ENCODE measurements around the gene NRXN3. TPM values are rescaled to one million over a fixed set of nuclear protein-coding genes. Genes with fewer than 3 reads are reported as not detected.

Gene NRXN3
- total and polyA plus RNA-seq, 2 donors (not counting 1 experiment from before 2014, with no cell fraction given), result not detected

DNA sequence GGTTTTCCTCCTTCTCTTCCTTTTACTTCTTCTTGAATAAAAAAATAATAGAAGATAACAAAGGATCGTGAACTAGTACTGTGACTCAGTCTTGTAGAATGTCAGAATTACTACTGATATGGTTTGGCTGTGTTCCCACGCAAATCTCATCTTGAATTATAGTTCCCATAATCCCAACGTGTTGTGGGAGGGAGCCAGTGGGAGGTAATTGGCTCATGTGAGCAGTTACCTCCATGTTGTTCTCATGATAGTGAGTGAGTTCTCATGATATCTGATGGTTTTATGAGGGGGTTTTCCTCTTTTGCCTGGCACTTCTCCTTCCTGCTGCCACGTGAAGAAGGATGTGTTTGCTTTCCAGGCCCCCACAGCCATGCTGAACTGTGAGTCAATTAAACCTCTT lies 1491.6 kb downstream of the NRXN3 start:
- no peak overlapping the region for H3K4me3 ChIP-seq (ENCODE audit: control extremely low read depth in 1 of 5, extremely low read depth in 1 of 5, insufficient read depth in 1 of 5, low read depth in 2 of 5, low read length in 4 of 5)
- H3K4me1 Mint-ChIP-seq, result no peaks in the 10 kb centered on the region
- H3K9ac ChIP-seq (ENCODE audit: low read length), result no peak overlapping the region
- DNase-seq, result no peak
- H3K4me2 ChIP-seq (replicated peaks; ENCODE audit: low read depth, low read length, poor library complexity, severe bottlenecking), result no peak overlapping the region
- no peak overlapping the region for H3K27ac ChIP-seq (ENCODE audit: low read length in 2 of 2)
- POLR2A ChIA-PET, result no interaction called here
- no peaks in the 10 kb centered on the region for H3K27me3 Mint-ChIP-seq
- no peaks in the 10 kb centered on the region for H3K9me3 Mint-ChIP-seq (ENCODE audit: insufficient read depth)
- no peak for ATAC-seq (ENCODE audit: low read depth)
- intact Hi-C loops (cut with micrococcal nuclease), result no loop called here
- H3K27ac Mint-ChIP-seq, result no peak overlapping the region
- H3K4me3 Mint-ChIP-seq, result no peak overlapping the region
- no peaks in the 10 kb centered on the region for H3K79me2 ChIP-seq (ENCODE audit: control insufficient read depth, insufficient read depth, low read length)
- no peaks in the 10 kb centered on the region for H4K20me1 ChIP-seq (ENCODE audit: control insufficient read depth, insufficient read depth, low read length, poor library complexity, severe bottlenecking)
- TF ChIP-seq CTCF (IDR thresholded peaks at IDR 0.05) (no peak), EZH2 (IDR thresholded peaks at IDR 0.05; ENCODE audit: borderline replicate concordance, insufficient read depth, low read depth, low read length, poor library complexity, severe bottlenecking) (no peak)
- H2AFZ ChIP-seq (ENCODE audit: insufficient read depth, low read depth, low read length, poor library complexity, severe bottlenecking), result no peak overlapping the region
- H3K9me3 ChIP-seq (ENCODE audit: control extremely low read depth in 1 of 3, control insufficient read depth in 2 of 3, insufficient read depth in 1 of 3, low read length in 2 of 3), result no peaks in the 10 kb centered on the region
- H3K27me3 ChIP-seq (replicated peaks in 1 of 4; ENCODE audit: control extremely low read depth in 1 of 4, control insufficient read depth in 3 of 4, insufficient read depth in 4 of 4, low read length in 3 of 4), result no peaks in the 10 kb centered on the region
- CTCF ChIA-PET, result no interaction called here
- WGBS (ENCODE audit: insufficient coverage), result 38% methylated on average over 1 of the region's 4 CpGs
- H3K4me1 ChIP-seq (ENCODE audit: control insufficient read depth in 2 of 2, insufficient read depth in 2 of 2, low read length in 2 of 2), result no peaks in the 10 kb centered on the region
- no peaks in the 10 kb centered on the region for H3K36me3 ChIP-seq (replicated peaks in 1 of 2; ENCODE audit: control extremely low read depth in 1 of 2, control insufficient read depth in 1 of 2, extremely low read depth in 1 of 2, insufficient read depth in 2 of 2, low read length in 1 of 2)

DNA sequence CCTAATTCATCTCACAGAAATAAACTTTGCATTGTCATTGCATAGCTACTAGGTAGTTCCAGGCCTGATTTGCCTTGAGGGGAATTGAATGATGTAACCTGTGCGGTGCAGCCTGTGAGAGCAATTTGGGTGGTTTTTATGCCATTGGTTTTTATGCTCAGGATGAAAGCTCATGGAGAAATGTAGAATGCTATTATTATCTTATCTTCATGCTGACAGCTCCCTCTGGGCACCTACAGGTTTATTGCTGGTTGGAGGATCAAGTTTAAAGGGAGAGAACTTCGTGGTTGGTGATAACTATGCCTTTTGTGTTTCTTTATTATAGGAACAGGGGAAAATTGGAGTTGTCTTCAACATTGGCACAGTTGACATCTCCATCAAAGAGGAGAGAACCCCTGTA lies 1493.3 kb downstream of the NRXN3 start:
- TF ChIP-seq CTCF (IDR thresholded peaks at IDR 0.05), result no peak
- no peak for TF ChIP-seq EZH2 (IDR thresholded peaks at IDR 0.05; ENCODE audit: borderline replicate concordance, insufficient read depth, low read depth, low read length, poor library complexity, severe bottlenecking)
- ChIA-PET POLR2A (no interaction called here), CTCF (no interaction called here)
- Mint-ChIP-seq H3K4me3 (no peak overlapping the region), H3K4me1 (no peaks in the 10 kb centered on the region), H3K27ac (no peak overlapping the region), H3K9me3 (ENCODE audit: insufficient read depth) (no peaks in the 10 kb centered on the region), H3K27me3 (no peaks in the 10 kb centered on the region)
- Histone ChIP-seq H3K9ac (ENCODE audit: low read length) (no peak overlapping the region), H4K20me1 (ENCODE audit: control insufficient read depth, insufficient read depth, low read length, poor library complexity, severe bottlenecking) (no peaks in the 10 kb centered on the region), H3K79me2 (ENCODE audit: control insufficient read depth, insufficient read depth, low read length) (no peaks in the 10 kb centered on the region), H3K36me3 (replicated peaks in 1 of 2; ENCODE audit: control extremely low read depth in 1 of 2, control insufficient read depth in 1 of 2, extremely low read depth in 1 of 2, insufficient read depth in 2 of 2, low read length in 1 of 2) (no peaks in the 10 kb centered on the region), H2AFZ (ENCODE audit: insufficient read depth, low read depth, low read length, poor library complexity, severe bottlenecking) (no peak overlapping the region), H3K4me2 (replicated peaks; ENCODE audit: low read depth, low read length, poor library complexity, severe bottlenecking) (no peak overlapping the region), H3K27me3 (replicated peaks in 1 of 4; ENCODE audit: control extremely low read depth in 1 of 4, control insufficient read depth in 3 of 4, insufficient read depth in 4 of 4, low read length in 3 of 4) (no peaks in the 10 kb centered on the region), H3K4me3 (ENCODE audit: control extremely low read depth in 1 of 5, extremely low read depth in 1 of 5, insufficient read depth in 1 of 5, low read depth in 2 of 5, low read length in 4 of 5) (no peak overlapping the region), H3K9me3 (ENCODE audit: control extremely low read depth in 1 of 3, control insufficient read depth in 2 of 3, insufficient read depth in 1 of 3, low read length in 2 of 3) (no peaks in the 10 kb centered on the region), H3K27ac (ENCODE audit: low read length in 2 of 2) (no peak overlapping the region), H3K4me1 (ENCODE audit: control insufficient read depth in 2 of 2, insufficient read depth in 2 of 2, low read length in 2 of 2) (no peaks in the 10 kb centered on the region)
- ATAC-seq (ENCODE audit: low read depth), result no peak
- 80% methylated on average over 1 of the region's 2 CpGs for WGBS (ENCODE audit: insufficient coverage)
- no peak for DNase-seq
- intact Hi-C loops (cut with micrococcal nuclease), result no loop called here
